ENCODE data around the gene FBXL20. TPM values are rescaled to one million over a fixed set of nuclear protein-coding genes. Genes with fewer than 3 reads are reported as not detected.

Gene FBXL20
- total RNA-seq, 2 donors from 2014 or later, result 15.6 to 18.1 TPM

DNA sequence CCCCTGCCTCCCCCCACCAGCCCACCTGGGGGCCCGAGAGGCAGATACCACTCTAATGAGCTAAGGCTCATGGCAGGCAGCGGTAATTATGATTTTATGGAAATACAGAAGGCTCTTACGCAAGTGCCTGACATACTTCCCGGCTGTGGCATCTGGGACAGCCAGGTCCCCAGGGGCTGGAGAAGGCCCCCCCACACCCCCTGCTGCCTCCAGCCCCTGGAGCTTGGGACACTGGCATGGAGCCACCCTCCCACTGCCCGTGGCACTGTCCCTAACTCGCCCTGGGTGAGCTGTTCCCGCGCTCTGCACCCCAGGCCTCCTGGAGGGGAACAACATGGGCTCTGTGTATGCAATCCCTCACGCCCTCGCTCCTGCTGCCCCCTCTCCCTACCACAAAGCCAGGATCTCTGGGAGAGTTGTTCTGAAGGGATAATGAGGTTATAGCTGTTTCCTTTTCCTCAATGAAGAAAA is 170.3 kb downstream of the FBXL20 start:
- H3K9ac ChIP-seq (ENCODE audit: extremely low read depth, low read length, poor library complexity, severe bottlenecking), result no peak overlapping the region
- Mint-ChIP-seq H3K4me1 (peaks cover 10% of the 10 kb centered on the region), H3K27ac (no peak overlapping the region), H3K36me3 (ENCODE audit: low read depth) (no peaks in the 10 kb centered on the region), H3K4me3 (no peak overlapping the region), H3K9me3 (no peaks in the 10 kb centered on the region), H3K27me3 (ENCODE audit: insufficient read depth) (peaks cover 30% of the 10 kb centered on the region)
- no peaks in the 10 kb centered on the region for H3K9me3 ChIP-seq (ENCODE audit: control insufficient read depth, low read length)
- peak; percentile 60 for DNase-seq
- H3K27me3 ChIP-seq (ENCODE audit: control insufficient read depth, insufficient read depth, low read length, poor library complexity, severe bottlenecking), result peaks cover 16% of the 10 kb centered on the region
- 70 to 78% methylated on average over 2 to 8 of the region's 10 CpGs for WGBS, 2 experiments (ENCODE audit: insufficient coverage in 1 of 2, insufficient read length in 1 of 2)
- H3K4me1 ChIP-seq (ENCODE audit: control insufficient read depth, insufficient read depth, low read length), result no peaks in the 10 kb centered on the region
- TF ChIP-seq, protein P1, sequence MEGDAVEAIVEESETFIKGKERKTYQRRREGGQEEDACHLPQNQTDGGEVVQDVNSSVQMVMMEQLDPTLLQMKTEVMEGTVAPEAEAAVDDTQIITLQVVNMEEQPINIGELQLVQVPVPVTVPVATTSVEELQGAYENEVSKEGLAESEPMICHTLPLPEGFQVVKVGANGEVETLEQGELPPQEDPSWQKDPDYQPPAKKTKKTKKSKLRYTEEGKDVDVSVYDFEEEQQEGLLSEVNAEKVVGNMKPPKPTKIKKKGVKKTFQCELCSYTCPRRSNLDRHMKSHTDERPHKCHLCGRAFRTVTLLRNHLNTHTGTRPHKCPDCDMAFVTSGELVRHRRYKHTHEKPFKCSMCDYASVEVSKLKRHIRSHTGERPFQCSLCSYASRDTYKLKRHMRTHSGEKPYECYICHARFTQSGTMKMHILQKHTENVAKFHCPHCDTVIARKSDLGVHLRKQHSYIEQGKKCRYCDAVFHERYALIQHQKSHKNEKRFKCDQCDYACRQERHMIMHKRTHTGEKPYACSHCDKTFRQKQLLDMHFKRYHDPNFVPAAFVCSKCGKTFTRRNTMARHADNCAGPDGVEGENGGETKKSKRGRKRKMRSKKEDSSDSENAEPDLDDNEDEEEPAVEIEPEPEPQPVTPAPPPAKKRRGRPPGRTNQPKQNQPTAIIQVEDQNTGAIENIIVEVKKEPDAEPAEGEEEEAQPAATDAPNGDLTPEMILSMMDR (conservative IDR thresholded peaks at IDR 0.05), result no peak
- no peak overlapping the region for H3K4me3 ChIP-seq (ENCODE audit: low read length)
- H3K36me3 ChIP-seq (ENCODE audit: control insufficient read depth, insufficient read depth, low read length), result no peaks in the 10 kb centered on the region
- H3K27ac ChIP-seq (ENCODE audit: low read depth, low read length), result peak overlapping the region; percentile 7

DNA sequence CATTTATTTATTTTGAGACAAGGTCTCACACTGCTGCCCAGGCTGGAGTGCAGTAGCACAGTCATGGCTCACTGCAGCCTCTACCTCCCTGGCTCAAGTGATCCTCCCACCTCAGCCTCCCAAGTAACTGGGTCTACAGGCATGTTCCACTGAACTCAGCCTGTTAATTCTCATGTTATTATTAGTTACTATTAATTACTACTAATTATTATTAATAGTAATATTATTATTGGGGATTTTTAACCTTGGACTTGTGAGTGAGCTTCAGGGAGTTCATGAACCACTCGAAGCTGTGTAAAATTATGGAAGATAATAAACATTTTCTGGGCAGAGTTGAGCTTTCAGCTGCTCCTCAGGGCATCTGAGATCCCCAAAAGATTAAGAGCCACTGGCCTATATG is 171.1 kb downstream of the FBXL20 start:
- no peak overlapping the region for H3K4me3 ChIP-seq (ENCODE audit: low read length)
- Mint-ChIP-seq H3K4me1 (peaks cover 8% of the 10 kb centered on the region), H3K36me3 (ENCODE audit: low read depth) (no peaks in the 10 kb centered on the region), H3K4me3 (no peak overlapping the region), H3K27me3 (ENCODE audit: insufficient read depth) (peaks cover 36% of the 10 kb centered on the region), H3K27ac (no peak overlapping the region), H3K9me3 (no peaks in the 10 kb centered on the region)
- no peak overlapping the region for H3K27ac ChIP-seq (ENCODE audit: low read depth, low read length)
- WGBS, 2 experiments (ENCODE audit: insufficient coverage in 1 of 2, insufficient read length in 1 of 2), result 100% methylated on average over 1 of the region's 1 CpG
- H3K27me3 ChIP-seq (ENCODE audit: control insufficient read depth, insufficient read depth, low read length, poor library complexity, severe bottlenecking), result peaks cover 21% of the 10 kb centered on the region
- H3K4me1 ChIP-seq (ENCODE audit: control insufficient read depth, insufficient read depth, low read length), result no peaks in the 10 kb centered on the region
- H3K36me3 ChIP-seq (ENCODE audit: control insufficient read depth, insufficient read depth, low read length), result no peaks in the 10 kb centered on the region
- H3K9ac ChIP-seq (ENCODE audit: extremely low read depth, low read length, poor library complexity, severe bottlenecking), result no peak overlapping the region
- no peak for DNase-seq
- TF ChIP-seq, protein P1 (conservative IDR thresholded peaks at IDR 0.05), result no peak
- H3K9me3 ChIP-seq (ENCODE audit: control insufficient read depth, low read length), result no peaks in the 10 kb centered on the region

GRCh38 chr17:39229274-39229913 is 172.0 kb downstream of the FBXL20 start:
- DNase-seq, result peak; percentile 63
- no peak overlapping the region for H3K27ac Mint-ChIP-seq
- 79 to 84% methylated on average over 9 to 11 of the region's 11 CpGs for WGBS, 2 experiments (ENCODE audit: insufficient coverage in 1 of 2, insufficient read length in 1 of 2)
- Histone ChIP-seq H3K4me3 (ENCODE audit: low read length) (no peak overlapping the region), H3K9ac (ENCODE audit: extremely low read depth, low read length, poor library complexity, severe bottlenecking) (no peak overlapping the region), H3K27me3 (ENCODE audit: control insufficient read depth, insufficient read depth, low read length, poor library complexity, severe bottlenecking) (peaks cover 31% of the 10 kb centered on the region), H3K36me3 (ENCODE audit: control insufficient read depth, insufficient read depth, low read length) (no peaks in the 10 kb centered on the region), H3K9me3 (ENCODE audit: control insufficient read depth, low read length) (no peaks in the 10 kb centered on the region), H3K4me1 (ENCODE audit: control insufficient read depth, insufficient read depth, low read length) (no peaks in the 10 kb centered on the region), H3K27ac (ENCODE audit: low read depth, low read length) (no peak overlapping the region)
- H3K4me1 Mint-ChIP-seq, result peaks cover 9% of the 10 kb centered on the region
- H3K36me3 Mint-ChIP-seq (ENCODE audit: low read depth), result no peaks in the 10 kb centered on the region
- no peak overlapping the region for H3K4me3 Mint-ChIP-seq
- no peaks in the 10 kb centered on the region for H3K9me3 Mint-ChIP-seq
- H3K27me3 Mint-ChIP-seq (ENCODE audit: insufficient read depth), result peaks cover 46% of the 10 kb centered on the region
- TF ChIP-seq, protein P1 (conservative IDR thresholded peaks at IDR 0.05), result no peak

Measured in endodermal cell (in vitro differentiated cells).